Daoy (cell line): ENCODE results near the gene MPLKIP. TPM values are rescaled to one million over a fixed set of nuclear protein-coding genes. Genes with fewer than 3 reads are reported as not detected.
A peak's percentile ranks its signal among the peaks of the same experiment; 100 is the strongest.
"Not testable (repeated sequence)": the region's sequence is repeated elsewhere in the genome, so short reads cannot be mapped to it uniquely, and the experiment has no call there.

ENCODE experiments used
- DNase-seq: peaks from one replicate; pipeline ENCODE4 v3.0.0-alpha.2; 2015; ENCODE audit warnings: low read depth
- total RNA-seq: library from RNA; depleted of rRNA; stranded (reverse); fragments of >200 nt; shearing (Covaris generic); gene quantifications from 2 replicates; pipeline ENCODE4 v1.2.3, GENCODE V29; 2014

Gene MPLKIP
- total RNA-seq, 1 experiment from 2014 or later, result 69.6 TPM

- DNase-seq, result peak; percentile 30
Measured at GRCh38 chr7:40133561-40134427, 628 bp downstream of the MPLKIP start.

- no peak for DNase-seq
Measured at GRCh38 chr7:40122940-40123254, 11.5 kb downstream of the MPLKIP start.

- DNase-seq, result not testable (repeated sequence)
Measured at GRCh38 chr7:40122100-40122939, 12.1 kb downstream of the MPLKIP start.

GRCh38 chr7:40120020-40120419, 14.4 kb downstream of the MPLKIP start:
- DNase-seq, result no peak

- DNase-seq, result not testable (repeated sequence)
Measured at GRCh38 chr7:40118201-40118600, 16.2 kb downstream of the MPLKIP start.

- not testable (repeated sequence) for DNase-seq
Measured at GRCh38 chr7:40117199-40117598, 17.2 kb downstream of the MPLKIP start.

GRCh38 chr7:40115936-40116335, 18.5 kb downstream of the MPLKIP start:
- DNase-seq, result no peak

- DNase-seq, result no peak
Measured at GRCh38 chr7:40105879-40106473, 28.4 kb downstream of the MPLKIP start.

GRCh38 chr7:40102897-40103296, 31.5 kb downstream of the MPLKIP start:
- no peak for DNase-seq

- no peak for DNase-seq
Measured at GRCh38 chr7:40101201-40101600, 33.2 kb downstream of the MPLKIP start.

- no peak for DNase-seq
Measured at GRCh38 chr7:40099837-40100236, 34.6 kb downstream of the MPLKIP start.

- no peak for DNase-seq
Measured at GRCh38 chr7:40098810-40099209, 35.6 kb downstream of the MPLKIP start.

- DNase-seq, result no peak
Measured at GRCh38 chr7:40097728-40098127, 36.7 kb downstream of the MPLKIP start.

- DNase-seq, result no peak
Measured at GRCh38 chr7:40095695-40096327, 38.6 kb downstream of the MPLKIP start.

- DNase-seq, result no peak
Measured at GRCh38 chr7:40095230-40095629, 39.2 kb downstream of the MPLKIP start.

GRCh38 chr7:40093631-40094350, 40.6 kb downstream of the MPLKIP start:
- DNase-seq, result no peak

GRCh38 chr7:40092182-40092581, 42.2 kb downstream of the MPLKIP start:
- no peak for DNase-seq

- DNase-seq, result no peak
Measured at GRCh38 chr7:40077849-40078248, 56.6 kb downstream of the MPLKIP start.
